Suppressor macrophage treated with lipopolysaccharide for 4 hours (primary cell): ENCODE results near the gene SLC9A9.
A peak's percentile ranks its signal among the peaks of the same experiment; 100 is the strongest.

Experiments used
- DNase-seq: peaks from one replicate; pipeline ENCODE4 v3.0.0-alpha.2; 2020

Gene SLC9A9

GRCh38 chr3:143840636-143841035 lies 7.6 kb downstream of the SLC9A9 start:
- peak; percentile 35 for DNase-seq

DNA sequence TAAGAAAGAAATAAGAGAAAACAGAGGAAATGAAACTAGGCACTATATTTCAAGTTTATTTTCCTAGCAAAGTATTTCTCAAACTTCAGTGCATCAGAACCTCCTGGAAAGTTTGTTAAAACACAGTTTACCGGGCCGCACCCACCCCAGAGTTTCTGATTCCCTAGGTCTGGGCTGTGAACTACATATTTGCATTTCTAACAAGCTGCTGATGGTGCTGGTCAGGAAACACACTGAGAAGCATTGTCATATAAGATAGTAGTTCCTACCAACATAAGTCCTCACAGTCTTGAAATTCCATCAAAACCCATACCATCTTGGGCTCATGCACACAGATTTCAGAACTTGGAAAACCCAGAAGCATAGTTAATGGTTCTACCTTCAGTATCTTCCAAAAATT lies 8.3 kb downstream of the SLC9A9 start:
- DNase-seq = peak; percentile 35

DNA sequence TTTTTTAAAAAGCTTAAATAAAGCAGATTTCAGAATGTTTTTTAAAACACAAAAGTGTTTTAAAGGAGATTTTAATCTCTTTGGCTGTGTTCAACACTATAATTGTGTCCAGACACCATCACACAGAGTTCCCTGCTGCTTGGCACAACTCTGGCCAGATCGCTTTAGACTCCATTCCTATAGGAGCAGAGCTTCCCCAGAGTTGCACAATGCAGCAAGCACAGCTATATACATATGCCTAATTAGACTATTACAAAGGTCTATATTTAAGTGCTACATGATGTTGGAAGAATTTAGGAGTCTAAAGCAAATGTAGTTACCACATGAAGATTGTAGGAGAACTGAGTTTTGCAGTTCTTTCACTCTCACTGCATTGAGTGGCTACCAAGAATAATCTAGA lies 11.2 kb downstream of the SLC9A9 start:
- DNase-seq = no peak

GRCh38 chr3:143835312-143835711 lies 13.0 kb downstream of the SLC9A9 start:
- no peak for DNase-seq

DNA sequence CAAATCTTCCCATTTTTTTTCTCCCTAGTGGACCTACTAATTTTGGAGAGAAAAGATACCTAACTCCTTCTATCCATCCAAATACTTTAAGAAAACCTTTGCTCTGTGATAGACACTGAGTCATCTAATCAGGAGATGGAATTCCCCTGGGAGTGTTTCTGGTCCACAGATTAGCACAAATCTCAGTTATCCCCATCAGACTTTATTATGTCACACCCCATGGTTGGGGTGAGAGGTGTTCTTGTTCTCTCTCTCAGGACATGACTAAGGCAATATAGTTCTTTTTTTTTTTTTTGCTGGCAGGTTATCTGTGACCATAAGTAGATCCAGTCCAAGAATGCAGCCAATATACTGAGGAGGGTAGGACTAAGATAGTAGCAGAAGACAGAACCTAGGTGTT lies 15.8 kb downstream of the SLC9A9 start:
- DNase-seq = peak; percentile 54

- DNase-seq = peak; percentile 56
Observed at GRCh38 chr3:143831994-143832393, 16.3 kb downstream of the SLC9A9 start.

DNA sequence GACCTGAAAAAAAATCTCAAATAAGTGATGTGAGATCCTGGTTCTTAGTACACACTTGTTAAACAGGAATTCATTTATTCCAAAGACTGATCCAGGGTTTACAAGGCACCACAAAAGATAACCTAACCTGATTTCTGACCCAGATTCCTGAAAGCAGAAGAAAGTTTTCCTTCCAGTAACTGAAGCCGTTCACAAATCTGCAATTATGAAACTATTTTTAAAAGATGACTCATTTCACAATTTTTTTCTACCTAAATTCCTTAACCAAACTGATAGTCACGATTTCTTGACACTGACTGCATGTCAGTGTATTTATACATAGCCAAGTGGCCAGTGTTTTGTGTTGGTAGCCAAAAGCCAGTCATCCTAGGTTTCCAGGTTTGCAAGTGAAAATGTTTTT lies 17.1 kb downstream of the SLC9A9 start:
- peak; percentile 72 for DNase-seq

DNA sequence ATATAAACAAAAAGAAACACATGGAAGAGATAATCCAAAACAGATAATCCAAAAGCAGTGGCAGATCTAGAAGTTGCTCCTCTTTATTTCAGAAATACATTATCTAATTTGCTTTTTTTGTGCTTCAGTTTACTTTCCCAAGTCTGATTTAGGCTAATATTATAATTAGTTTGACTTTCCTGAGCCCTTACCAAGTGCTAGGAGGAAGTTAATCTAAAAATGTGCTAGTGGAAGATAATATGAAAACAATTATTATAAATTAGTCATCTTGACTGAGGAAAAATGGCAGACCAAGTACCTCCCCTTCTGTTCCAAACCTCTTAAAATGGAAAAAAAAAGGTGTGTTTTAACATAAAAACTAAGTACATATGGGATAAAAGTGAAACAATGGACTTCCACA lies 17.5 kb downstream of the SLC9A9 start:
- DNase-seq = no peak

DNA sequence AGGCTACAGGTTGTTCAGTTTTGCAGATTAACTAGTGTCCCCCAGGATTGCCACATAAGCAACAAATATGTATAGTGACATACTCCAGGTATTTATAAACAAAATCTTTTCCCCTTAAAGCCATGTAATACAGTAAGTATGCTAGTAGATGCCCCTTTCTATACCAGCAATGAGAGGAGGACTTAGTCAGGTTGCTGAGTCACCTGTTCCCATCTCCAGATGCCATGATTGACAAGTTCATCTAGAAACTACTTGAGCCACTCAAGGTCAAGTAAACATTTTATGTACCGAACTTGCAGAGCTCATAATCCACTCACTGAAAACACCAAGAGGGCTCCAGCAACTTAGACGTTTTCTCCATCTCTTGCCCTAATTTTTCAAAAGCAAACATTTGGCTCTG lies 18.2 kb downstream of the SLC9A9 start:
- no peak for DNase-seq

DNA sequence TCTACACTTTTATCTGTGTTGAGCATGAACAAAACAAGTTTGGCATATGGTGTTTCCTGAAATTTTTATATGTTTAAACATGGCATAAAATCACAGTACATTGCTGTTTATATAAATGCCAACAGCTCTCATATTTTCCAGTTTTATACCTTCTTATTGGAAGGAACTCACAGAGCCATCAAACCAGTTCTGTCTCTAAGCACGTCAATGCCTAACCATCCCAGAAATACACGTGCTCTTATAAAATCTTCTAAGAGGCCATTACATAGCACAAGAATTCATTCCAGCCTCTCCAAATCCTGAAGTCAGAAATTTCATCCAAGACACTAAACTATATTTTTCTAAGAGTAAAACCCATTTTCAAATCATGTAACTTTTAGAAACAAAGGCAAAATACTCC lies 20.8 kb downstream of the SLC9A9 start:
- no peak for DNase-seq

DNA sequence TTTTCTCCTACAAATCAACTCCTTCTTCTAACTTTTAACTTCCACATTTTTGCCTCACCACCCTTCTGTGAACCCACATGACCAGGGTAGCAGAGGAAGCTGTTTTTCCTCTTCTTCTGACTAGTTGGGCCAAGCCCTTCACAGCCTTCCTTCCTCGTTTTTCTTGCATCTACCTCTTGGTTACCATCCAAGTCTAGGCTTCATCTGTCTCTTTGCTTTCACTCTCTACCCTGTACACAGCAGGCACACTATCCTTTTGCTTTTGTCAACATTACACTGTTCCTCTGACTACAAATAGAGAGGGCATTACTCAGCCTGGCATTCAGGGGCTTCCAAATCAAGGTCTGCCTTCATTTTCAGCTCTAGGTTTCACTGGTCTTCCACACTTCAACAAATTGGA lies 22.0 kb downstream of the SLC9A9 start:
- DNase-seq = peak; percentile 73

DNA sequence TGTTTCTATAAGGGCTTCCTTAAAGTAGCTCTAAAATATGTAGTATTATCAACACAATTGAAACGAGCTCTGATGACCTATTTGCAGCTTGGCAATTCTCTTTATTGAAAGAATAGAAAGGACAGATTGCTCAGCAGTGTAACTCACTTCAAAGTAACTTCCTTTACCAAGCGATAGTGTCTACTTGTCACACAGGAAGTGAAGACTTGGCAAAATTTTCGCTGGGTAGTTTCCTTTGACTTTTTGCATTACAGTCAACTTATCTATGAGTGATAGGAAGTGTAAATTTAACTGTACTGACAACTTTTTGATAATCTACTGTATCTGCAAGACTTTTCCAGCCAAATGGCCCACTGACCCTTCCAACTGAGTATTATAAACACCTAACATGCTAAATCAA lies 22.8 kb downstream of the SLC9A9 start:
- peak; percentile 76 for DNase-seq

DNA sequence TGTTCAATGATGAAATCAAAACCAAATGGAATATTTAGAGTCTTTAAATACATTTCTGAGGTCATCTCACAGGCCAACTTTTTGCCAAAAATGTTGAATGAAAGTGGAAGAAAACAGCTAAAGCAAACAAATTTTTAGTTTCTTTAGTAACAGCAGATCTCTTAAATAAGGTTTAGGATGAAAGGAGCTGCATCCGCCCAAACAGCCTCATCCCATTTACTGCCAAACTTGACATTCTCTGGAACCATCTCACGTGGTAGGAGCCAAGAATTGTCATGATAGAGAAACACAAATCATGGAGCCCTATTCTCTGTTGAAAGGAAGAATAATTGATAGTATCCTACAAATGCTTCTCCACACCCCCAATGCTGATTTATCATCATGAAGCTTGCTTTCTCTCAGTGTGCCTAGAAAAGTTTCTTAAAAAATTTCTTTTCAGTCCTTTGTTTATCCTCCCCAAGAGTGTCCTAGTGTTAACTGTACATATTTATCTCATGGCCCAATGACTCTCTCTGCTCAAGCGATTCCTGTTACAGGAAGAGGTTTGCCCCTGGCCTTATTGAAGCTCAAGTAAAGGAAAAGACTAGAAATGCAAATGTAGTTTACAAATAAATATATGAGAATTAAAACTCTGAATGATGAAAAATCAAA lies 23.4 kb downstream of the SLC9A9 start:
- no peak for DNase-seq

GRCh38 chr3:143822798-143823197 lies 25.5 kb downstream of the SLC9A9 start:
- DNase-seq = no peak

GRCh38 chr3:143822374-143822773 lies 25.9 kb downstream of the SLC9A9 start:
- DNase-seq = no peak

GRCh38 chr3:143821862-143822261 lies 26.4 kb downstream of the SLC9A9 start:
- no peak for DNase-seq

DNA sequence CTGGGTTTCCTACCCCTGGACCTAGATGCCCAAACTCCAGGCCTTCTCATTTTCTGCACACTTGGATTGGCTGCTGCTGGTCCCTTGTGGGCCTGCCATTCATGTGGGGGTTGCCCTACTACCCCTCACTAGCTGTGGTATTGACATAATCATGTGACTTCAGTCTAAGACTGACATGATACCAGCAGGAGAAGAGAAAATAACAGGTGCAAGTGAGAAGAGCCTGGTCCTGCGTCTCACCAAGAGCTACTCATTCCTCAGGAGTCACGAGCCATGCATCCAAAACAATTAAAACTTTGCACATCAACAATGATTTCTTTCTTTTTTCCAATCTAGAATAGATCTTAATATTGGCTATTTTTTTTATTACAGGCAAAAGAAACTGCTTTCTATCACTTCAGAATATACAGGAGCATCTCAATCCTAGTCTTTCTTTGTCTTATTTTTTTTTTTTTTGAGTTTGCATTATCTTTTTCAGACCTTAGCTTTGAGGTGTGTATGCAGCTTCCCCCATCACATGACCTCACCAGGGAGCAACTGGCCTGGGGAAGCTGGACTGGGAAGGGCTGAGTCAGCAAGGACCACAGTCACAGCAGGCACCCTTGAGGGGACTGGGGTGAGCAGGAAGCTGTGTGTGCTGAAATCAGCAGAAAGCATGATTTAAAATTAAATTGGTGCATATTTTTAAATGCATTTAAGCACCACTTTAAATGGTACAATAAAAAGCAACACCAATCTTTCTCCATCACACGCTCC lies 27.6 kb downstream of the SLC9A9 start:
- DNase-seq = peak; percentile 40

DNA sequence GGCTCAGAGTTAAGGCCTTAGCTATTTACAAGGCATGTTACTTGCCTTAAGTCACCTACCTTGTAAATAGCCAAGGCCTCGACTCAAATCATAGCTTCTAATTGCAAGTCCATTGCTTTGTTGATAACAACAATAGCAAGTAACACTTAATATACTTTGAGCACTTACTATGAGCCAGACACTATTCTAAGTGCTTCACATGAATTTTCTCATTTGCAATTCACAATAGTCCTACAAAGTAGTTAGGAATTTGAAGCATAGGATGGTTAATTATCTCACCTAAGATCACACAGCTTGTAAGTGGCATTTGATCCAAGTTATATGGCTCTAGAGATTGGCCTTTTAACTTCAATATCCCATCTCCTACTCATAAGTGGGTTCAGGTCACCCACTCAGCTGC lies 28.4 kb downstream of the SLC9A9 start:
- no peak for DNase-seq

DNA sequence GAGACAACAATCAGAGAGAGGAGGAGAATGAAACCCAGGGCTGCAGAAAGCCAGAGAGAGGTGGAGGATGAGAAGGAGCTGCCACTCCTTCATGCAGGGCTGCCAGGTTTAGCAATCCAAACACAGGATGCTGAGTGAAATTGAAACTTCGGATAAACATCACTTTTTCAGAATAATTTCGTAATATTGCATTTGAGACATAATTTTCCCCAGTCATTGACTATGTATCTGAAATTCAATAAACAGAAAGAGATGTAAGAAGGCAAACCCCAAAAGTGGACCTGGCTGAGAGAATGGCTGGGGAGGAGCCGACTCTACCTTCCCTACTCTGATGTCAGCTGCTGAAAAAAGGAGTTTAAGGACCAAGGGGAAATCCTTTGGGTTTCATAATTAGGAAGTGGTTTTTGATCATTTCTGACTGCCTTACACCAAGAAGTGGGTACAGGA lies 33.8 kb downstream of the SLC9A9 start:
- DNase-seq = peak; percentile 82

- DNase-seq = no peak
Observed at GRCh38 chr3:143812481-143812880, 35.8 kb downstream of the SLC9A9 start.

DNA sequence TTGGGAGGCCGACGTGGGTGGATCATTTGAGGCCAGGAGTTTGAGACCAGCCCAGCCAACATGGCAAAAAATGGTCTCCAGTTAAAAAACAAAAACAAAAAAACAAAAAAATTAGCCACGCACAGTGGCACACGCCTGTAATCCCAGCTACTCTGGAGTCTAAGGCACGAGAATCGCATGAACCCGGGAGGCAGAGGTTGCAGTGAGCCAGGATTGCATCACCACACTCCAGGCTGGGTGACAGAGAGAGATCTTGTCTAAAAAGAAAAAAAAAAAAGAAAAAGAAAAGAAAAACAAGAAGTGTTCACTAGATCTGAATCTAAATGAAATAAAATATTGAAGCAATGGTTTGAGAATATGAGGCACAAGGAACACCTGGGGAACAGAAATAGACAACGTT lies 36.7 kb downstream of the SLC9A9 start:
- peak; percentile 59 for DNase-seq

DNA sequence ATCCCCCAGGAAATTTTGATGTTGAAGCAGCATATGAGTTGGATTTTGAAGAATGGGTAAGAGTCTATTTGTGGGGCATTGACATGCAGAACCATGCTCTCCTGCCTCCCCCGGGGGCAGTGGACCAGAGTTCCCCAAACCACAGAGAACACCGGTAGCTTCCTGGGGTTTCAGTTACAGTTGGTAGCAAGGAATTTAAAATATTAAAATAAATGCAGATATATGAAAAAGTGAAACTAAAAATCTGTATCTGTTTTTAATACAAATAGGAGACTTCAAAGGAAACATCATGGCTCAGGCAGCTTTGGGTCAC lies 37.4 kb downstream of the SLC9A9 start:
- DNase-seq = no peak

GRCh38 chr3:143810166-143810952 lies 37.9 kb downstream of the SLC9A9 start:
- no peak for DNase-seq

DNA sequence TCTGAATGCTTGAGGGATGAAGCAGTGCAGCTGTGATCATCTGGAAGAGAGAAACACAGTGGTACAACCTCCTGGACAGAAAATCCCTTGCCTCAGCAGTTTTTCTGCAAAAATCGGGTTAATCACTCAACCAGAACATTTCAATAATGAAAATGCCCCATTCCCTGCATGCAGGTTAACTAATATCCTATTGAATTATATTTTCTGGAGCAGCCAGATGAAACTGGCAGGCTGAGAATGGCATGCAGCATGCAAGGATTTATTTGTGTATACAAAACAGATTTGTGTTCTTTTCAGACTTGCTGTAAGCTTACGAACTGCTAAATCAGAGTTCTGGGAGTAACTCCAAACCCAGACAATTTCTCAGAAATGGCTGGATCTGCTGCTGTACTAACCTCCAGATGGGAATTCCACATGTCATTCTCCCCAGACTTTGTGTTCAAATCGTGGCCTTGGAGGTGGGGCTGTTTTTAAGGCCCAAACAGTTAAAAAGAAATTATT lies 39.1 kb downstream of the SLC9A9 start:
- DNase-seq = no peak
